Neural cell (in vitro differentiated cells): Measurements from ENCODE around the gene KLHDC9. TPM values are rescaled to one million over a fixed set of nuclear protein-coding genes. Genes with fewer than 3 reads are reported as not detected.

Source experiments
- H2AFZ ChIP-seq: fragments of 200-600, 300-800 bp; sonication (generic), shearing (Covaris generic); 2 replicates; pipeline ENCODE4 v1.6.0; 2014; ENCODE audit warnings: low read depth, mild to moderate bottlenecking, antibody characterized with exemption, low read length, moderate library complexity
- H3F3A ChIP-seq: fragments of 200-600 bp; shearing (Covaris generic); 2 replicates; pipeline ENCODE4 v1.6.1; 2016; ENCODE audit warnings: mild to moderate bottlenecking, moderate library complexity, mixed read lengths, antibody characterized with exemption, low read length; ENCODE audit not compliant: insufficient read depth, poor library complexity, severe bottlenecking
- H3K27ac ChIP-seq: fragments of 200-600, 300-800 bp; sonication (generic), shearing (Covaris generic); 2 replicates; pipeline ENCODE4 v1.5.1; 2014; ENCODE audit warnings: mild to moderate bottlenecking, low read length, moderate library complexity
- H3K27me3 ChIP-seq: fragments of 300-800, 200-600 bp; sonication (generic), shearing (Covaris generic); 2 replicates; pipeline ENCODE4 v1.6.0; 2014; ENCODE audit warnings: mild to moderate bottlenecking, low read depth, low read length, moderate library complexity; ENCODE audit not compliant: insufficient read depth
- H3K36me3 ChIP-seq: fragments of 300-800, 200-600 bp; sonication (generic), shearing (Covaris generic); 2 replicates; pipeline ENCODE4 v1.5.1; 2014; ENCODE audit warnings: mild to moderate bottlenecking, antibody characterized with exemption, low read length, moderate library complexity; ENCODE audit not compliant: insufficient read depth
- H3K4me2 ChIP-seq: fragments of 300-800, 200-600 bp; sonication (generic), shearing (Covaris generic); 2 replicates; pipeline ENCODE4 v1.6.0; 2014; ENCODE audit warnings: mild to moderate bottlenecking, low read length
- H3K4me3 ChIP-seq: fragments of 300-800, 200-600 bp; sonication (generic), shearing (Covaris generic); 2 replicates; pipeline ENCODE4 v1.5.1; 2014; ENCODE audit warnings: mild to moderate bottlenecking, low read length, moderate library complexity
- H3K79me2 ChIP-seq: fragments of 200-600 bp; shearing (Covaris generic); replicated peaks from 2 replicates; pipeline ENCODE4 v1.6.0; 2014; ENCODE audit warnings: mild to moderate bottlenecking, low read length, moderate library complexity; ENCODE audit not compliant: insufficient read depth
- H3K9ac ChIP-seq: fragments of 300-800, 200-600 bp; sonication (generic), shearing (Covaris generic); 2 replicates; pipeline ENCODE4 v1.6.1; 2016; ENCODE audit warnings: mild to moderate bottlenecking, low read length, mixed read lengths
- H3K9me2 ChIP-seq: fragments of 200-600 bp; shearing (Covaris generic); 2 replicates; pipeline ENCODE4 v1.6.1; 2016; ENCODE audit warnings: mild to moderate bottlenecking, low read length, mixed read lengths; ENCODE audit not compliant: insufficient read depth
- H3K9me3 ChIP-seq: fragments of 200-600, 300-800 bp; sonication (generic), shearing (Covaris generic); 2 replicates; pipeline ENCODE4 v1.6.1; 2016; ENCODE audit warnings: mild to moderate bottlenecking, mixed run types, low read length, moderate library complexity, mixed read lengths
- H4K20me1 ChIP-seq: fragments of 200-600 bp; shearing (Covaris generic); 2 replicates; pipeline ENCODE4 v1.6.1; 2016; ENCODE audit warnings: mild to moderate bottlenecking, mixed run types; ENCODE audit not compliant: insufficient read depth
- CTCF ChIP-seq: fragments of 450-650 bp; IDR thresholded peaks from 2 replicates; pipeline ENCODE4 v1.5.1; 2014; ENCODE audit warnings: antibody characterized with exemption, mild to moderate bottlenecking, moderate library complexity; ENCODE audit not compliant: poor library complexity, severe bottlenecking
- EP300 ChIP-seq: fragments of 450-650 bp; conservative IDR thresholded peaks from 2 replicates; pipeline ENCODE4 v1.6.1; 2014; ENCODE audit warnings: antibody characterized with exemption, mild to moderate bottlenecking, moderate library complexity; ENCODE audit not compliant: poor library complexity, severe bottlenecking
- EZH2 ChIP-seq: fragments of 200-600, 300-800 bp; shearing (Covaris generic), sonication (generic); IDR thresholded peaks from 2 replicates; pipeline ENCODE4 v1.6.1; 2014; ENCODE audit warnings: antibody characterized with exemption, low read length, borderline replicate concordance, mild to moderate bottlenecking; ENCODE audit not compliant: insufficient read depth, poor library complexity, severe bottlenecking
- MXI1 ChIP-seq: fragments of 450-650 bp; conservative IDR thresholded peaks from 2 replicates; pipeline ENCODE4 v1.6.1; 2014; ENCODE audit warnings: antibody characterized with exemption, mild to moderate bottlenecking; ENCODE audit not compliant: poor library complexity, severe bottlenecking
- POLR2AphosphoS5 ChIP-seq: IDR thresholded peaks from 2 replicates; pipeline ENCODE4 v1.6.1; 2012
- RAD21 ChIP-seq: fragments of 450-650 bp; conservative IDR thresholded peaks from 2 replicates; pipeline ENCODE4 v1.6.1; 2014; ENCODE audit warnings: antibody characterized with exemption, mild to moderate bottlenecking, moderate library complexity
- SMC3 ChIP-seq: fragments of 450-650 bp; conservative IDR thresholded peaks from 2 replicates; pipeline ENCODE4 v1.6.1; 2014; ENCODE audit warnings: antibody characterized with exemption, mild to moderate bottlenecking, moderate library complexity; ENCODE audit not compliant: poor library complexity
- TAF1 ChIP-seq: IDR thresholded peaks from 2 replicates; pipeline ENCODE4 v1.6.1; 2012; ENCODE audit warnings: low read depth
- polyA plus RNA-seq: library from polyadenylated mRNA; depleted of rRNA; stranded (reverse); fragments of >200 nt; gene quantifications from 2 replicates; pipeline ENCODE4 v1.2.3, GENCODE V29; 2014
- TF ChIP-seq, protein P1 (sequence below): IDR thresholded peaks from 2 replicates; pipeline ENCODE4 v1.6.1; 2012; ENCODE audit warnings: borderline replicate concordance

Gene KLHDC9
- polyA plus RNA-seq, 1 donor from 2014 or later: 78.1 TPM

DNA sequence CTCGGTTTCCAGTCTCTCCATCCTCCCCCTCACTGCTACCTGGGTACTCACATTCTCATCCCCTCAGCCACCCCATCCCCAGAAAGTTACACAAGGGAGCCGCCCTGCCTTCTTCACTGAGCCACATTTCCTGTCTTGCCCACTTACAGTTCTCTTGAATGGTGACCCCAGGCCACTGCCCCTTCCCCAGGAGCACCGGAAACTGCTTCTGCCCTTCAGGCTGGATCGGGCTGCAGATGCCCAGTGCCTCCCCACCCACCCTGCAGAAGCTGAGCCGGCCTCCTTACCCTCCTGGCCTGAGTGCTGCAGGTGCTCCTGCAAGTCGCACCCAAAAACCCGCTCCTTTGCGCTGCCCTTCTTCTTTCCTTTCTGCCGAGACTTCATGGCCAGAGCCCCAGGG, 28.9 kb upstream of the KLHDC9 start:
- no peak overlapping the region for H3K9ac ChIP-seq
- H3F3A ChIP-seq: no peaks in the 10 kb centered on the region
- no peak overlapping the region for H3K27ac ChIP-seq
- no peaks in the 10 kb centered on the region for H3K27me3 ChIP-seq
- H3K4me3 ChIP-seq: no peak overlapping the region
- no peaks in the 10 kb centered on the region for H3K36me3 ChIP-seq
- H3K9me3 ChIP-seq: no peaks in the 10 kb centered on the region
- no peak overlapping the region for H2AFZ ChIP-seq
- no peaks in the 10 kb centered on the region for H3K79me2 ChIP-seq
- TF ChIP-seq SMC3 (no peak), CTCF (no peak), MXI1 (no peak), RAD21 (no peak), POLR2AphosphoS5 (no peak), EP300 (no peak), EZH2 (no peak), TAF1 (no peak)
- TF ChIP-seq, protein P1, sequence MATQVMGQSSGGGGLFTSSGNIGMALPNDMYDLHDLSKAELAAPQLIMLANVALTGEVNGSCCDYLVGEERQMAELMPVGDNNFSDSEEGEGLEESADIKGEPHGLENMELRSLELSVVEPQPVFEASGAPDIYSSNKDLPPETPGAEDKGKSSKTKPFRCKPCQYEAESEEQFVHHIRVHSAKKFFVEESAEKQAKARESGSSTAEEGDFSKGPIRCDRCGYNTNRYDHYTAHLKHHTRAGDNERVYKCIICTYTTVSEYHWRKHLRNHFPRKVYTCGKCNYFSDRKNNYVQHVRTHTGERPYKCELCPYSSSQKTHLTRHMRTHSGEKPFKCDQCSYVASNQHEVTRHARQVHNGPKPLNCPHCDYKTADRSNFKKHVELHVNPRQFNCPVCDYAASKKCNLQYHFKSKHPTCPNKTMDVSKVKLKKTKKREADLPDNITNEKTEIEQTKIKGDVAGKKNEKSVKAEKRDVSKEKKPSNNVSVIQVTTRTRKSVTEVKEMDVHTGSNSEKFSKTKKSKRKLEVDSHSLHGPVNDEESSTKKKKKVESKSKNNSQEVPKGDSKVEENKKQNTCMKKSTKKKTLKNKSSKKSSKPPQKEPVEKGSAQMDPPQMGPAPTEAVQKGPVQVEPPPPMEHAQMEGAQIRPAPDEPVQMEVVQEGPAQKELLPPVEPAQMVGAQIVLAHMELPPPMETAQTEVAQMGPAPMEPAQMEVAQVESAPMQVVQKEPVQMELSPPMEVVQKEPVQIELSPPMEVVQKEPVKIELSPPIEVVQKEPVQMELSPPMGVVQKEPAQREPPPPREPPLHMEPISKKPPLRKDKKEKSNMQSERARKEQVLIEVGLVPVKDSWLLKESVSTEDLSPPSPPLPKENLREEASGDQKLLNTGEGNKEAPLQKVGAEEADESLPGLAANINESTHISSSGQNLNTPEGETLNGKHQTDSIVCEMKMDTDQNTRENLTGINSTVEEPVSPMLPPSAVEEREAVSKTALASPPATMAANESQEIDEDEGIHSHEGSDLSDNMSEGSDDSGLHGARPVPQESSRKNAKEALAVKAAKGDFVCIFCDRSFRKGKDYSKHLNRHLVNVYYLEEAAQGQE: no peak
- no peaks in the 10 kb centered on the region for H4K20me1 ChIP-seq
- H3K4me2 ChIP-seq: no peak overlapping the region
- no peaks in the 10 kb centered on the region for H3K9me2 ChIP-seq

DNA sequence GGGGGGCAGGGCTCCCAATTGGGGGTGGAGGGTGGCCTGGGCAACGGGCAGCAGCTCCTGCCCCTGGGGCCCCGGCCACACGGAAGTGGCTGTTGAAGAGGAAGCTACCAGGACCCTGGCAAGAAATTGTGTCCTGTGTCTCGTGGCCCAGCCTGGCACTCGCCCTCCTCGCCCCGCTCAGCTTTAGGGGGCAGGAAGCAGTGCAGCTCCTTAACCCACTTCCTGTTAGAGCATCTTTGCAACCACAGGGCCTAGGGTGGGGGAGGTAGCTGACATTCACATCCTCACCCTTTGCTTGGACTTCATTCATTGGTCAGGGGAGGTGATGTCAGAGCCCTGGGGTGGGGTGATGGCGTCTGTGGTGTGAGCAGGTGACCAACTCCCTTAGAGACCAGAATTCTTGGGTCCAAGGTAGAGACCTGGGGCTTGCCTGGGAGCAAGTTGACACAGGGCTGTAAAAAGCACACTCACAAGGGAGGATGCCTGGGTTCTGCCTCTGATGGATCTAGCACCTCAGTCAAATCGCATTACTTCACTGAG, 28.4 kb upstream of the KLHDC9 start, which contains the start of gene ARHGAP30:
ARHGAP30 (minus strand) TSS at position 161 of the 540 bp plus-strand sequence. CDS start 267 bp downstream, outside the sequence.
- H3K4me3 ChIP-seq: no peak within 1 kb of the TSS
- no peaks in the 10 kb centered on the region for H4K20me1 ChIP-seq
- H3K79me2 ChIP-seq: no peaks in the 10 kb centered on the region
- no peaks in the 10 kb centered on the region for H3K9me2 ChIP-seq
- H3K27ac ChIP-seq: no peak within 1 kb of the TSS
- H3K9me3 ChIP-seq: no peaks in the 10 kb centered on the region
- H3F3A ChIP-seq: no peaks in the 10 kb centered on the region
- no peaks in the 10 kb centered on the region for H3K36me3 ChIP-seq
- no peak within 1 kb of the TSS for H3K4me2 ChIP-seq
- no peak within 1 kb of the TSS for H3K9ac ChIP-seq
- no peak within 1 kb of the TSS for H2AFZ ChIP-seq
- no peaks in the 10 kb centered on the region for H3K27me3 ChIP-seq
- TF ChIP-seq EZH2: no peak
- no peak for TF ChIP-seq SMC3
- no peak for TF ChIP-seq POLR2AphosphoS5
- no peak for TF ChIP-seq EP300
- no peak for TF ChIP-seq MXI1
- TF ChIP-seq RAD21: no peak
- TF ChIP-seq CTCF: no peak
